ENCODE results near the gene GAD2. TPM values are rescaled to one million over a fixed set of nuclear protein-coding genes. Genes with fewer than 3 reads are reported as not detected.

The GAD2 gene
- total RNA-seq, result not detected in 2 replicates

GRCh38 chr10:26216585-26217395, at the start of gene GAD2:
Gene GAD2, plus strand, starts transcription at chr10:26216774. Its CDS starts 36 bp downstream, at chr10:26216810.

Other genes starting within 250 kb of the GAD2 start
- 0.06 TPM in 1 of 2 replicates, not detected in the other for gene APBB1IP, start 221.6 kb downstream of the GAD2 start, total RNA-seq